Activated T-helper 1 cell treated with anti-CD3 and anti-CD28 coated beads, Interleukin-12 subunit alpha, Interleukin-12 subunit beta, Interleukin-2, Interleukin-4 antibody, amounts not matched to agents 30 ng/mL and 10 ng/mL and 1 ng/mL, durations not matched to agents 14 hours and 24 hours and 36 hours (primary cell): ENCODE measurements around the gene PPFIA3. TPM values are rescaled to one million over a fixed set of nuclear protein-coding genes. Genes with fewer than 3 reads are reported as not detected.
A peak's percentile ranks its signal among the peaks of the same experiment; 100 is the strongest.

Experiments
- DNase-seq: peaks from one replicate; pipeline ENCODE4 v3.0.0; 2021; ENCODE audit warnings: low spot score
- H3K27ac Mint-ChIP-seq: one replicate; pipeline ENCODE4 v1.8.0; 2021; ENCODE audit warnings: mild to moderate bottlenecking, mixed read lengths
- H3K27me3 Mint-ChIP-seq: one replicate; pipeline ENCODE4 v1.8.0; 2022; ENCODE audit warnings: mild to moderate bottlenecking, moderate library complexity, mixed read lengths; ENCODE audit not compliant: insufficient read depth
- H3K36me3 Mint-ChIP-seq: one replicate; pipeline ENCODE4 v1.8.0; 2021; ENCODE audit warnings: low read depth, mixed read lengths
- H3K4me1 Mint-ChIP-seq: one replicate; pipeline ENCODE4 v1.8.0; 2021; ENCODE audit warnings: low read depth, mixed read lengths
- H3K4me3 Mint-ChIP-seq: one replicate; pipeline ENCODE4 v1.8.0; 2021; ENCODE audit warnings: mild to moderate bottlenecking, moderate library complexity, mixed read lengths
- H3K9me3 Mint-ChIP-seq: one replicate; pipeline ENCODE4 v1.8.0; 2021; ENCODE audit warnings: mixed read lengths
- intact Hi-C: fragments of 100-400 bp; cut with micrococcal nuclease; formaldehyde crosslinking; loops from one replicate; pipeline ENCODE4 v1.15.1; 2024
- total RNA-seq: library from RNA; stranded (reverse); gene quantifications from 2 replicates; pipeline ENCODE4 v1.2.3, GENCODE V29; 2022

PPFIA3 gene
- total RNA-seq, 1 donor from 2014 or later = 5.0 TPM

GRCh38 chr19:49091391-49092038 lies 27.8 kb upstream of the PPFIA3 start:
- Mint-ChIP-seq H3K27ac (peak overlapping the region; percentile 53), H3K4me3 (no peak overlapping the region), H3K4me1 (peaks cover 40% of the 10 kb centered on the region), H3K36me3 (peaks cover 51% of the 10 kb centered on the region), H3K27me3 (no peaks in the 10 kb centered on the region), H3K9me3 (no peaks in the 10 kb centered on the region)
- no peak for DNase-seq
- intact Hi-C loops = no loop called here

GRCh38 chr19:49092686-49093085 lies 26.7 kb upstream of the PPFIA3 start:
- Mint-ChIP-seq H3K9me3 (no peaks in the 10 kb centered on the region), H3K4me3 (no peak overlapping the region), H3K4me1 (peaks cover 31% of the 10 kb centered on the region), H3K36me3 (peaks cover 49% of the 10 kb centered on the region), H3K27ac (no peak overlapping the region), H3K27me3 (no peaks in the 10 kb centered on the region)
- no peak for DNase-seq
- intact Hi-C loops = no loop called here

- DNase-seq = no peak
- Mint-ChIP-seq H3K27ac (no peak overlapping the region), H3K9me3 (no peaks in the 10 kb centered on the region), H3K4me1 (peaks cover 37% of the 10 kb centered on the region), H3K27me3 (no peaks in the 10 kb centered on the region), H3K4me3 (no peak overlapping the region), H3K36me3 (peaks cover 56% of the 10 kb centered on the region)
- intact Hi-C loops = no loop called here
Measured at GRCh38 chr19:49094505-49095482, 24.6 kb upstream of the PPFIA3 start.

GRCh38 chr19:49097453-49098288 lies 21.7 kb upstream of the PPFIA3 start:
- Mint-ChIP-seq H3K4me1 (peaks cover 15% of the 10 kb centered on the region), H3K27me3 (no peaks in the 10 kb centered on the region), H3K4me3 (no peak overlapping the region), H3K9me3 (no peaks in the 10 kb centered on the region), H3K36me3 (peaks cover 45% of the 10 kb centered on the region), H3K27ac (no peak overlapping the region)
- peak; percentile 68 for DNase-seq
- intact Hi-C loops = loop anchor here (1.0 kb wide), 4 partner anchors 12 to 102 kb away; partner anchors contain the start of genes C19orf73, PPFIA3 and SNRNP70

- Mint-ChIP-seq H3K4me3 (no peak overlapping the region), H3K27ac (no peak overlapping the region), H3K9me3 (no peaks in the 10 kb centered on the region), H3K4me1 (peaks cover 15% of the 10 kb centered on the region), H3K27me3 (no peaks in the 10 kb centered on the region), H3K36me3 (peaks cover 43% of the 10 kb centered on the region)
- DNase-seq = no peak
- intact Hi-C loops = no loop called here
Measured at GRCh38 chr19:49098795-49099194, 20.5 kb upstream of the PPFIA3 start.

GRCh38 chr19:49101160-49101559 lies 18.2 kb upstream of the PPFIA3 start:
- Mint-ChIP-seq H3K36me3 (peaks cover 37% of the 10 kb centered on the region), H3K4me3 (no peak overlapping the region), H3K9me3 (no peaks in the 10 kb centered on the region), H3K27me3 (no peaks in the 10 kb centered on the region), H3K27ac (no peak overlapping the region), H3K4me1 (peaks cover 6% of the 10 kb centered on the region)
- no peak for DNase-seq
- intact Hi-C loops = no loop called here

- H3K27ac Mint-ChIP-seq = no peak overlapping the region
- DNase-seq = no peak
- H3K36me3 Mint-ChIP-seq = peaks cover 42% of the 10 kb centered on the region
- H3K9me3 Mint-ChIP-seq = no peaks in the 10 kb centered on the region
- intact Hi-C loops = no loop called here
- no peak overlapping the region for H3K4me3 Mint-ChIP-seq
- no peaks in the 10 kb centered on the region for H3K27me3 Mint-ChIP-seq
- H3K4me1 Mint-ChIP-seq = peaks cover 12% of the 10 kb centered on the region
Measured at GRCh38 chr19:49102303-49102702, 17.0 kb upstream of the PPFIA3 start.

- no peak overlapping the region for H3K4me3 Mint-ChIP-seq
- intact Hi-C loops = no loop called here
- peaks cover 6% of the 10 kb centered on the region for H3K4me1 Mint-ChIP-seq
- H3K27me3 Mint-ChIP-seq = no peaks in the 10 kb centered on the region
- peaks cover 39% of the 10 kb centered on the region for H3K36me3 Mint-ChIP-seq
- no peaks in the 10 kb centered on the region for H3K9me3 Mint-ChIP-seq
- DNase-seq = no peak
- H3K27ac Mint-ChIP-seq = no peak overlapping the region
Measured at GRCh38 chr19:49103331-49104085, 15.8 kb upstream of the PPFIA3 start.

- Mint-ChIP-seq H3K27me3 (no peaks in the 10 kb centered on the region), H3K4me1 (peaks cover 6% of the 10 kb centered on the region), H3K9me3 (no peaks in the 10 kb centered on the region), H3K36me3 (peaks cover 41% of the 10 kb centered on the region), H3K4me3 (no peak overlapping the region), H3K27ac (no peak overlapping the region)
- intact Hi-C loops = no loop called here
- no peak for DNase-seq
Measured at GRCh38 chr19:49104229-49104864, 15.0 kb upstream of the PPFIA3 start.

- Mint-ChIP-seq H3K4me3 (no peak overlapping the region), H3K27ac (no peak overlapping the region), H3K27me3 (no peaks in the 10 kb centered on the region), H3K9me3 (no peaks in the 10 kb centered on the region), H3K36me3 (peaks cover 28% of the 10 kb centered on the region), H3K4me1 (peaks cover 6% of the 10 kb centered on the region)
- intact Hi-C loops = no loop called here
- peak; percentile 48 for DNase-seq
Measured at GRCh38 chr19:49106648-49107135, 12.7 kb upstream of the PPFIA3 start.

GRCh38 chr19:49107625-49108459 lies 11.5 kb upstream of the PPFIA3 start:
- Mint-ChIP-seq H3K27me3 (no peaks in the 10 kb centered on the region), H3K36me3 (peaks cover 28% of the 10 kb centered on the region), H3K27ac (no peak overlapping the region), H3K4me3 (no peak overlapping the region), H3K9me3 (no peaks in the 10 kb centered on the region), H3K4me1 (peaks cover 6% of the 10 kb centered on the region)
- DNase-seq = no peak
- intact Hi-C loops = no loop called here
